A204.1 (cell line): ENCODE results near the gene CDH6.

Experiments
- FAIRE-seq: peaks from 2 replicates; lab custom pipeline; 2012; peaks lifted over from hg19 to GRCh38; lab: Jason Lieb, UNC

The CDH6 gene

GRCh38 chr5:31255041-31255440 is 61.6 kb downstream of the CDH6 start:
- no peak for FAIRE-seq

- no peak for FAIRE-seq
Observed at GRCh38 chr5:31268256-31268655, 74.8 kb downstream of the CDH6 start.

- FAIRE-seq: no peak
Observed at GRCh38 chr5:31268686-31269085, 75.2 kb downstream of the CDH6 start.

- FAIRE-seq: no peak
Observed at GRCh38 chr5:31269259-31269658, 75.8 kb downstream of the CDH6 start.

- no peak for FAIRE-seq
Observed at GRCh38 chr5:31270396-31270795, 76.9 kb downstream of the CDH6 start.

GRCh38 chr5:31271567-31271966 is 78.1 kb downstream of the CDH6 start:
- no peak for FAIRE-seq

- FAIRE-seq: no peak
Observed at GRCh38 chr5:31273161-31273560, 79.7 kb downstream of the CDH6 start.

- FAIRE-seq: no peak
Observed at GRCh38 chr5:31273631-31274378, 80.3 kb downstream of the CDH6 start.

- no peak for FAIRE-seq
Observed at GRCh38 chr5:31280210-31280609, 86.7 kb downstream of the CDH6 start.

- FAIRE-seq: no peak
Observed at GRCh38 chr5:31283326-31283725, 89.8 kb downstream of the CDH6 start.

GRCh38 chr5:31285025-31285424 is 91.5 kb downstream of the CDH6 start:
- FAIRE-seq: no peak

GRCh38 chr5:31287985-31288384 is 94.5 kb downstream of the CDH6 start:
- FAIRE-seq: no peak

GRCh38 chr5:31289429-31289828 is 95.9 kb downstream of the CDH6 start:
- FAIRE-seq: no peak

- FAIRE-seq: no peak
Observed at GRCh38 chr5:31291323-31291854, 97.9 kb downstream of the CDH6 start.

- no peak for FAIRE-seq
Observed at GRCh38 chr5:31300501-31300900, 107.0 kb downstream of the CDH6 start.

GRCh38 chr5:31301833-31302232 is 108.3 kb downstream of the CDH6 start:
- FAIRE-seq: no peak

- FAIRE-seq: no peak
Observed at GRCh38 chr5:31303688-31304087, 110.2 kb downstream of the CDH6 start.

GRCh38 chr5:31317665-31318064 is 124.2 kb downstream of the CDH6 start:
- no peak for FAIRE-seq

- no peak for FAIRE-seq
Observed at GRCh38 chr5:31319335-31319734, 125.8 kb downstream of the CDH6 start.

- FAIRE-seq: no peak
Observed at GRCh38 chr5:31322946-31323345, 129.5 kb downstream of the CDH6 start.

GRCh38 chr5:31324842-31325241 is 131.4 kb downstream of the CDH6 start:
- FAIRE-seq: no peak

GRCh38 chr5:31328040-31328733 is 134.7 kb downstream of the CDH6 start:
- no peak for FAIRE-seq

GRCh38 chr5:31329715-31330114 is 136.2 kb downstream of the CDH6 start:
- no peak for FAIRE-seq

GRCh38 chr5:31332160-31332559 is 138.7 kb downstream of the CDH6 start:
- FAIRE-seq: no peak
